Measurements from ENCODE around the gene USP34.

DNA sequence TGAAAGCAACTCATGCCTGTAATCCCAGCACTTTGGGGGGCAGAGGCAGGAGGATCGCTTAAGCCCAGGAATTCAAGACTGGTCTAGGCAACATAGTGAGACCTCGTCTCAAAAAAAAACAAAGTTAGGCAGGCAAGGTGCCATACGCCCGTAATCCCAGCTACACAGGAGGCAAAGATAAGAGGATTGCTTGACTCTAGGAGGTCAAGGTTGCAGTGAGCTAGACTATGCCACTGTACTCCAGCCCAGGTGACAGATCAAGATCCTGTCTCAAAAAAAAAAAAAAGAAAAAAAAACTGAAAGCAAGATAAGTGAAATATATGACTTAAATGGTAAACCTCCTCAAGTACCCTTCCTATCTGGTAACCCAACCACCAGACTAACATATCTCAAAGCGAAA lies 59.8 kb downstream of the USP34 start:
- no peak for TF ChIP-seq MXI1 (IDR thresholded peaks at IDR 0.05; ENCODE audit: low read depth, low read length)
- no peak for TF ChIP-seq ZNF589 (CRISPR knock-in tag; IDR thresholded peaks at IDR 0.05; ENCODE audit: low read depth)
- peak; percentile 59 for TF ChIP-seq TEAD4 (IDR thresholded peaks at IDR 0.05; ENCODE audit: low read length)
- no peak for TF ChIP-seq TEAD4 (CRISPR knock-in tag; IDR thresholded peaks at IDR 0.05; ENCODE audit: borderline replicate concordance)
- no peak for TF ChIP-seq BMI1 (IDR thresholded peaks at IDR 0.05; ENCODE audit: low read length)
- TF ChIP-seq, protein P1, sequence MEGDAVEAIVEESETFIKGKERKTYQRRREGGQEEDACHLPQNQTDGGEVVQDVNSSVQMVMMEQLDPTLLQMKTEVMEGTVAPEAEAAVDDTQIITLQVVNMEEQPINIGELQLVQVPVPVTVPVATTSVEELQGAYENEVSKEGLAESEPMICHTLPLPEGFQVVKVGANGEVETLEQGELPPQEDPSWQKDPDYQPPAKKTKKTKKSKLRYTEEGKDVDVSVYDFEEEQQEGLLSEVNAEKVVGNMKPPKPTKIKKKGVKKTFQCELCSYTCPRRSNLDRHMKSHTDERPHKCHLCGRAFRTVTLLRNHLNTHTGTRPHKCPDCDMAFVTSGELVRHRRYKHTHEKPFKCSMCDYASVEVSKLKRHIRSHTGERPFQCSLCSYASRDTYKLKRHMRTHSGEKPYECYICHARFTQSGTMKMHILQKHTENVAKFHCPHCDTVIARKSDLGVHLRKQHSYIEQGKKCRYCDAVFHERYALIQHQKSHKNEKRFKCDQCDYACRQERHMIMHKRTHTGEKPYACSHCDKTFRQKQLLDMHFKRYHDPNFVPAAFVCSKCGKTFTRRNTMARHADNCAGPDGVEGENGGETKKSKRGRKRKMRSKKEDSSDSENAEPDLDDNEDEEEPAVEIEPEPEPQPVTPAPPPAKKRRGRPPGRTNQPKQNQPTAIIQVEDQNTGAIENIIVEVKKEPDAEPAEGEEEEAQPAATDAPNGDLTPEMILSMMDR (IDR thresholded peaks at IDR 0.05 in 2 of 3, conservative IDR thresholded peaks at IDR 0.05 in 1 of 3; ENCODE audit: insufficient read depth in 2 of 3, low read depth in 1 of 3, low read length in 3 of 3): no peak
- TF ChIP-seq, protein P2, sequence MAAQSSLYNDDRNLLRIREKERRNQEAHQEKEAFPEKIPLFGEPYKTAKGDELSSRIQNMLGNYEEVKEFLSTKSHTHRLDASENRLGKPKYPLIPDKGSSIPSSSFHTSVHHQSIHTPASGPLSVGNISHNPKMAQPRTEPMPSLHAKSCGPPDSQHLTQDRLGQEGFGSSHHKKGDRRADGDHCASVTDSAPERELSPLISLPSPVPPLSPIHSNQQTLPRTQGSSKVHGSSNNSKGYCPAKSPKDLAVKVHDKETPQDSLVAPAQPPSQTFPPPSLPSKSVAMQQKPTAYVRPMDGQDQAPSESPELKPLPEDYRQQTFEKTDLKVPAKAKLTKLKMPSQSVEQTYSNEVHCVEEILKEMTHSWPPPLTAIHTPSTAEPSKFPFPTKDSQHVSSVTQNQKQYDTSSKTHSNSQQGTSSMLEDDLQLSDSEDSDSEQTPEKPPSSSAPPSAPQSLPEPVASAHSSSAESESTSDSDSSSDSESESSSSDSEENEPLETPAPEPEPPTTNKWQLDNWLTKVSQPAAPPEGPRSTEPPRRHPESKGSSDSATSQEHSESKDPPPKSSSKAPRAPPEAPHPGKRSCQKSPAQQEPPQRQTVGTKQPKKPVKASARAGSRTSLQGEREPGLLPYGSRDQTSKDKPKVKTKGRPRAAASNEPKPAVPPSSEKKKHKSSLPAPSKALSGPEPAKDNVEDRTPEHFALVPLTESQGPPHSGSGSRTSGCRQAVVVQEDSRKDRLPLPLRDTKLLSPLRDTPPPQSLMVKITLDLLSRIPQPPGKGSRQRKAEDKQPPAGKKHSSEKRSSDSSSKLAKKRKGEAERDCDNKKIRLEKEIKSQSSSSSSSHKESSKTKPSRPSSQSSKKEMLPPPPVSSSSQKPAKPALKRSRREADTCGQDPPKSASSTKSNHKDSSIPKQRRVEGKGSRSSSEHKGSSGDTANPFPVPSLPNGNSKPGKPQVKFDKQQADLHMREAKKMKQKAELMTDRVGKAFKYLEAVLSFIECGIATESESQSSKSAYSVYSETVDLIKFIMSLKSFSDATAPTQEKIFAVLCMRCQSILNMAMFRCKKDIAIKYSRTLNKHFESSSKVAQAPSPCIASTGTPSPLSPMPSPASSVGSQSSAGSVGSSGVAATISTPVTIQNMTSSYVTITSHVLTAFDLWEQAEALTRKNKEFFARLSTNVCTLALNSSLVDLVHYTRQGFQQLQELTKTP (IDR thresholded peaks at IDR 0.05; ENCODE audit: low read depth in 1 of 2, partially characterized antibody in 2 of 2): no peak
- TF ChIP-seq ZNF184 (CRISPR knock-in tag; IDR thresholded peaks at IDR 0.05): no peak
- TF ChIP-seq CREB1 (IDR thresholded peaks at IDR 0.05): no peak
- no peak for TF ChIP-seq CREB1 (CRISPR knock-in tag; IDR thresholded peaks at IDR 0.05)
- TF ChIP-seq NR3C1 (CRISPR knock-in tag; IDR thresholded peaks at IDR 0.05): no peak

Data from K562 (cell line).